Mononuclear cell (primary cell): ENCODE measurements around the gene INCA1. TPM values are rescaled to one million over a fixed set of nuclear protein-coding genes. Genes with fewer than 3 reads are reported as not detected.

Experiments used
- H3K27me3 ChIP-seq: 2 replicates; pipeline ENCODE4 v1.6.0; 2011; ENCODE audit warnings: low read length, control low read depth; ENCODE audit not compliant: insufficient read depth
- H3K4me1 ChIP-seq: 2 replicates; pipeline ENCODE4 v1.5.1; 2011; ENCODE audit warnings: mild to moderate bottlenecking, low read length, control low read depth; ENCODE audit not compliant: insufficient read depth
- H3K4me3 ChIP-seq: 2 replicates; pipeline ENCODE4 v1.5.1; 2011; ENCODE audit warnings: mild to moderate bottlenecking, low read length, moderate library complexity
- H3K9me3 ChIP-seq: 2 replicates; pipeline ENCODE4 v1.5.1; 2011; ENCODE audit warnings: low read depth, mild to moderate bottlenecking, control low read depth, low read length
- total RNA-seq: library from RNA; depleted of rRNA; stranded (reverse); fragments of >200 nt; gene quantifications from one replicate; pipeline ENCODE4 v1.2.3, GENCODE V29; 2012

The INCA1 gene
- total RNA-seq, 1 donor: not detected

- H3K4me1 ChIP-seq: peaks cover 44% of the 10 kb centered on the region
- H3K4me3 ChIP-seq: peak overlapping the region; percentile 99
- no peaks in the 10 kb centered on the region for H3K27me3 ChIP-seq
- H3K9me3 ChIP-seq: no peaks in the 10 kb centered on the region
Measured at GRCh38 chr17:4949321-4950074, 47.8 kb downstream of the INCA1 start.

- Histone ChIP-seq H3K4me1 (peaks cover 50% of the 10 kb centered on the region), H3K27me3 (no peaks in the 10 kb centered on the region), H3K9me3 (no peaks in the 10 kb centered on the region), H3K4me3 (peak overlapping the region; percentile 99)
Measured at GRCh38 chr17:4948931-4949320, 48.4 kb downstream of the INCA1 start.

GRCh38 chr17:4948166-4948930, 49.0 kb downstream of the INCA1 start, which contains the start of gene PFN1:
PFN1 (minus strand) TSS chr17:4948530; CDS start chr17:4948394, 136 bp downstream.
- Histone ChIP-seq H3K9me3 (no peaks in the 10 kb centered on the region), H3K4me3 (peak within 1 kb of the TSS; percentile 99), H3K4me1 (peaks cover 56% of the 10 kb centered on the region), H3K27me3 (no peaks in the 10 kb centered on the region)

GRCh38 chr17:4947411-4948165, 49.7 kb downstream of the INCA1 start:
- Histone ChIP-seq H3K4me1 (peaks cover 63% of the 10 kb centered on the region), H3K27me3 (no peaks in the 10 kb centered on the region), H3K4me3 (peak overlapping the region; percentile 99), H3K9me3 (no peaks in the 10 kb centered on the region)

GRCh38 chr17:4947010-4947410, 50.3 kb downstream of the INCA1 start:
- Histone ChIP-seq H3K4me3 (peak overlapping the region; percentile 99), H3K27me3 (no peaks in the 10 kb centered on the region), H3K9me3 (no peaks in the 10 kb centered on the region), H3K4me1 (peaks cover 69% of the 10 kb centered on the region)

GRCh38 chr17:4946312-4946976, 50.9 kb downstream of the INCA1 start:
- H3K4me1 ChIP-seq: peaks cover 72% of the 10 kb centered on the region
- H3K9me3 ChIP-seq: no peaks in the 10 kb centered on the region
- no peaks in the 10 kb centered on the region for H3K27me3 ChIP-seq
- peak overlapping the region; percentile 99 for H3K4me3 ChIP-seq

- Histone ChIP-seq H3K27me3 (no peaks in the 10 kb centered on the region), H3K9me3 (no peaks in the 10 kb centered on the region), H3K4me3 (peak overlapping the region; percentile 99), H3K4me1 (peaks cover 72% of the 10 kb centered on the region)
Measured at GRCh38 chr17:4945944-4946280, 51.4 kb downstream of the INCA1 start.

- H3K27me3 ChIP-seq: no peaks in the 10 kb centered on the region
- no peaks in the 10 kb centered on the region for H3K9me3 ChIP-seq
- H3K4me3 ChIP-seq: peak overlapping the region; percentile 99
Measured at GRCh38 chr17:4945176-4945943, 52.0 kb downstream of the INCA1 start.

GRCh38 chr17:4944554-4945175, 52.7 kb downstream of the INCA1 start:
- Histone ChIP-seq H3K9me3 (no peaks in the 10 kb centered on the region), H3K4me1 (peaks cover 63% of the 10 kb centered on the region), H3K4me3 (peak overlapping the region; percentile 99), H3K27me3 (no peaks in the 10 kb centered on the region)

More at GRCh38 chr17:4945176-4945943, 52.0 kb downstream of the INCA1 start:
- H3K4me1 ChIP-seq: peaks cover 67% of the 10 kb centered on the region

- H3K27me3 ChIP-seq: no peaks in the 10 kb centered on the region
- peaks cover 67% of the 10 kb centered on the region for H3K4me1 ChIP-seq
- peak overlapping the region; percentile 99 for H3K4me3 ChIP-seq
- H3K9me3 ChIP-seq: no peaks in the 10 kb centered on the region
Measured at GRCh38 chr17:4944163-4944553, 53.2 kb downstream of the INCA1 start.

- H3K4me3 ChIP-seq: no peak overlapping the region
- no peaks in the 10 kb centered on the region for H3K9me3 ChIP-seq
- H3K4me1 ChIP-seq: peaks cover 79% of the 10 kb centered on the region
- H3K27me3 ChIP-seq: no peaks in the 10 kb centered on the region
Measured at GRCh38 chr17:4942760-4943508, 54.4 kb downstream of the INCA1 start.

GRCh38 chr17:4941319-4941610, 56.1 kb downstream of the INCA1 start:
- Histone ChIP-seq H3K4me3 (peak overlapping the region; percentile 98), H3K4me1 (peaks cover 71% of the 10 kb centered on the region), H3K9me3 (no peaks in the 10 kb centered on the region), H3K27me3 (no peaks in the 10 kb centered on the region)

GRCh38 chr17:4940555-4941318, 56.6 kb downstream of the INCA1 start:
- peak overlapping the region; percentile 98 for H3K4me3 ChIP-seq
- peaks cover 66% of the 10 kb centered on the region for H3K4me1 ChIP-seq
- no peaks in the 10 kb centered on the region for H3K27me3 ChIP-seq
- no peaks in the 10 kb centered on the region for H3K9me3 ChIP-seq
